ENCODE measurements around the gene PEAK3.
A peak's percentile ranks its signal among the peaks of the same experiment; 100 is the strongest.

Gene PEAK3

GRCh38 chr19:2269244-2270156 lies 12.5 kb downstream of the PEAK3 start:
- peak; percentile 99 for DNase-seq

DNA sequence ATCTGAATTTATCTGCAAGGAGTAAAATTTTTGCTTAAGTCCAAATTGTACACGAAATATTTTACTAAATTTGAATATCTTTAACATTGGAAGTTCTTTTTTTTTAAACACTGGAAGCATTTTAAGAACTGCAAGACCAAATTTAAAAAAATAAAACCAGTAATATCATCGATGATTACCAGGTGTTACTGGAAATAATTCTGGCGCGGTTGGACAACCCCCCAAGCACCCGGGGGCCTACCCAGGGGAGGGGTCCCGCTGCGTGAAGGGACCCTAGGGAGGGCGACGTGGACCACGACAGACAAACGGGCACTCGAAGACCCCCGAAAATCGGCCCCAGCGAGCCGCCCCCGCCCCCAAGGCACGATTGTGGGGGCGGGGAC lies 13.1 kb downstream of the PEAK3 start:
- DNase-seq = no peak

DNA sequence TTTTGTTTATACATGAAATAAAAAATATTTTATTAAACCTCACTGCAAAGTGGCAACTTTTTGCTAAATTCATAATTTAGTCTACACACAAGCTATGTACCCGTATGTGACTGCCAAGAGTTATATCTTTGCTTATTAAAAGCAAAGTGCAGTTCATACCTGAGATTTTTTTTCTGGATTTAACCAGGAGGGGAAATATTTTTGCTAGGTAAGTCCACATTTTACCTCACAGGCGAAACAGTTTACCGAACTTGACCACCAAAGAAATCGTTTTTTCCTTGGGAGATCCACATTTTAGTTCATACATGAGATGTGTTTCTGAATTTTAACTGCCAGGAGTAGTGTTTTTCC lies 13.5 kb downstream of the PEAK3 start:
- DNase-seq = no peak

- peak; percentile 50 for DNase-seq
Measured at GRCh38 chr19:2266183-2266993, 15.6 kb downstream of the PEAK3 start.

DNA sequence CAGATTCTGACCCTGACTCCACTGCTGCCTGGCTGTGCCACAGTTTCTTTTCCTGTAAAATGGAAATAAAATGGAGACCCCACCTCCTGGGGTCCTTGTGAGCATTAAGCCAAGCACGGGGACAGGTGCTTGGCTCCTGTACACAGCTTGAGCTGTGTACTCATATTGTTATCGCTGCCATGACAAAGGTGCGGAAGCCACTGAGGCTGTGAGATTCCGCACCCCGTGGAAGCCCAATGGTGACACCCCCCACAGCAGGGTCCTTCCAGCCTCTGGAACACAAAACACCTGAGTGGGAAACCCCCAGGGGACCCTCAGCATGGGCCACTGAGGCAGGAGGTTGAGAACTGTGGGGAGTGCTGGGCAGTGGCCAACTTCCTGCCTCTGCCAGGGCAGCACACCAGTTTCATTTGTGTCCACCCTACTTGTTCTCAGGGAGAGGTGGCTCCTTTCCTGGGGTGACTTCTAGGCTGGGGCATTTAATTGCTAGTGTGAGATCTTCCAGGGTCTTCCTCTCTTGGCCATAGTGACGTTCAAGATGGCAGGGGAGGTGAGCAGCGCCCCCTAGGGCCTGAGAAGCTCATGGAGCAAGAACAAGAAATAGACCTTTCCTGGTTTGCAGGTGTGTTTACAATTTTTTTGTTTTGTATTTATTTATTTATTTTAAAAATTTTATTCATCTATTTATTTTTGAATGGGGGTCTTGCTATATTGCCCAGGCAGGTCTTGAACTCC lies 20.4 kb downstream of the PEAK3 start:
- peak; percentile 85 for DNase-seq

GRCh38 chr19:2260341-2260805 lies 21.6 kb downstream of the PEAK3 start:
- no peak for DNase-seq

- DNase-seq = no peak
Measured at GRCh38 chr19:2259336-2259735, 22.6 kb downstream of the PEAK3 start.

DNA sequence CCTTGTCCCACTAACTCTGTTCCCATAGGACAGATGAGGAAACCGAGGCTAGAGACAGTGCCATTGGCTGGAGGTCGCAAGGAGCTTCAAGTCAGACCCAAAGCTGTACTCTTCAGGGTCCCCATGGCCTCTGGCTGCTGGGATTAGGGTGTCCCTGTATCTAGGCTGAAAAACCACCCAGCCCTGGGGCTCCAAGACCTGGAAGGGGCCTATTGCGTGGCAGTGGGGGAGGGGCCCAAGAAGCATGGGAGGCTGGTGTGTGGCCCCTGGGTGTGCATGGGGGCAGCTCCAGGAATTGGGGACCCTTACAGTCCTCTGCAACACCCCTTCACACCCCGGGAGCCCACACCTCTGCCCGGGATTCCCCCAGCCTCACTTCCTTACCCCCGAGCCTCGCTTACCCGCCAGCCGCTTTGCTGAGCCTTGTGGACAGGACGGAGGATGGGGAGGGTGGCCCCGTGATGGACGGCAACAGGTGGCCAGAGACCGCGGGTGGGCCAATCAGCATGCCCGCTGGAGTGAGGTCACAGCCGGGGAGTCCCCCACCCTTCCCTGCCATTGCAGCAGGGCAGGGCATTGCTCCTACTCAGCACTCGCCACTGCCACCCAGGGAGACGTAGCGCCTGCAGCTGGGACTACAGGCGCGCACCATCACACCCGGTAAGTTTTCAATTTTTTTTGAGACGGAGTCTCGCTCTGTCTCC lies 25.8 kb downstream of the PEAK3 start, which contains the start of gene JSRP1:
TSS of gene JSRP1 (minus strand) at position 436 of the 704 bp plus-strand sequence. CDS start 1,103 bp downstream, outside the sequence.
- DNase-seq = no peak

DNA sequence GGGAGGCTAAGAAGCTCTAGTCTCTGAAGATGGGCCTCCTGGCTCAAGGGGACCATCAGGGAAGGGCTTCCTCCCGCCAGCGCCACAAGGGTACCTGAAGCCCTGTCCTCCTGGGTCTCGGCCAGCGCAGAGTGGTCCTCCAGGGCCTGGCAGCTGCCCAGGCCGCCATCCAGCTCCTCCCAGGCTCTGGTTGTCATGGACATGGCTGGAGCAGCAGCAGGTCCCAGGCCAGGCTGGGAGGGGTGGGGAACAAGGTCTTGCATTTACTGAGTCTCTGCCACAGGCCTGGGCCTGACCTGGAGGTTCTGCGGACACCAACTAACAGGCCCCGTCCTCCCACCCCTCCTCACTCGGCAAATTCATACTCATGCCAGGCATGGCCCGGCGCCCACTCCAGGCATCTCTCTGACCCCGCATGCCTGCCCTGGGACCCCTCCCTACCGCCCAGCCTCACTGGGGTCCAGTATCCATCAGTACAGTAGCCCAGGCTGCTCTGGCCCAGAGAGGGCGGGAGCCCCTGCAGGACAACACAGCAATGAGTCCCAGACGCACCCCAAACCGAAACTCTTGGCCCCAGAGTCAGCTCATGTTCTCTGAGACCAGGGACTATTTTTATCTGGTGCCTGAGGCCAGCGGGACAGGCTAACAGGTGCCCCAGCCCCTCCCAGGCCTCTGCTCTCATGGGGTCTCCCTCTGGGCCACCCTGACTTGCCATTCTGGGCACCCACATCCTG lies 26.7 kb downstream of the PEAK3 start:
- no peak for DNase-seq

GRCh38 chr19:2254064-2254872 lies 27.7 kb downstream of the PEAK3 start:
- no peak for DNase-seq

DNA sequence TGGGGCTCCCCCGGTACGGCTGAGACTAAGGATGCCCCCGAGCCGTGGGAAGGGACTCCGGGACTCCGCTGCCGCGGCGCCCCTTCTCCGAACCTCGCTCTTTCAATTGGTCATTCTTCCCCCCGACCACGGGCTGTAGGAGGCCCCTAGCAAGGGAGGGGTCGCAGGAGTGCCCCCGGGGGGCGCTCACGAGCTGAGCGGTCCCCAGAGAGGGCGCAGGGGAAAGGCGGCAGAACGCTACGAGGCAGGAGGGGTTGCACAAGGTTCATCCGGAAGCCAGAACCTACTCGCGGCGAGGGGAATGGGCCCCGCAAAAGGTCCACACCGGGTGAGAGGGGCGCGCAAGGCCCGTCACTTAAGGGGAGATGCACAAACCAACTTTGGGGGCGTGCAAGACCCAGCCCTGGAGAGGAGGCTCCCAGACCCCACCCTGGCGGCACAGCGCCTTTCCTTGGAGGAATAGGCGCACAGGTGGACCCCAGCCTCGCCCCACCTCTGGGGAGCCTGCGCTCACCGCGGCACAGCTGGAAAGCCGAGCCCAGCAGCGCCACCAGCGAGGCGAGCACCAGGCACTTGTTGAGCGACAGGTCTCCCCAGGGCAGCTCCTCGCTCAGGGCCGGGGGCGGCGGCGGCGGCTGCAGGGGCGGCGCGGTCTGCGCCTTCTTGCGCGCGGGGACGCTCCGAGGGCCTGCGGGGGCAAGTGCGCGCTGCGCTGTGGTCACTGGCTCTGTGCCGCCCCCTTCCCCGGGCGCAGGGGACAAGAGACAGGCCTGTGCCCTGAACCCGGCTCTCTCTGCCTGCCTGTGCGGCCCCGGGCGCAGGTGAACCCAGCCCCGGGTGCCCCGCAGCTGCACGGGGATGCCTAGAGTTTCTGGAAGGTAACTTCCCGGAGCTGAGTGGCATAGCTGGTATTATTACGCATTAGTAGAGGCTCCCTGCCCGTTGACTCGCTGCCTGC lies 28.6 kb downstream of the PEAK3 start:
- peak; percentile 60 for DNase-seq

- no peak for DNase-seq
Measured at GRCh38 chr19:2252797-2253105, 29.2 kb downstream of the PEAK3 start.

DNA sequence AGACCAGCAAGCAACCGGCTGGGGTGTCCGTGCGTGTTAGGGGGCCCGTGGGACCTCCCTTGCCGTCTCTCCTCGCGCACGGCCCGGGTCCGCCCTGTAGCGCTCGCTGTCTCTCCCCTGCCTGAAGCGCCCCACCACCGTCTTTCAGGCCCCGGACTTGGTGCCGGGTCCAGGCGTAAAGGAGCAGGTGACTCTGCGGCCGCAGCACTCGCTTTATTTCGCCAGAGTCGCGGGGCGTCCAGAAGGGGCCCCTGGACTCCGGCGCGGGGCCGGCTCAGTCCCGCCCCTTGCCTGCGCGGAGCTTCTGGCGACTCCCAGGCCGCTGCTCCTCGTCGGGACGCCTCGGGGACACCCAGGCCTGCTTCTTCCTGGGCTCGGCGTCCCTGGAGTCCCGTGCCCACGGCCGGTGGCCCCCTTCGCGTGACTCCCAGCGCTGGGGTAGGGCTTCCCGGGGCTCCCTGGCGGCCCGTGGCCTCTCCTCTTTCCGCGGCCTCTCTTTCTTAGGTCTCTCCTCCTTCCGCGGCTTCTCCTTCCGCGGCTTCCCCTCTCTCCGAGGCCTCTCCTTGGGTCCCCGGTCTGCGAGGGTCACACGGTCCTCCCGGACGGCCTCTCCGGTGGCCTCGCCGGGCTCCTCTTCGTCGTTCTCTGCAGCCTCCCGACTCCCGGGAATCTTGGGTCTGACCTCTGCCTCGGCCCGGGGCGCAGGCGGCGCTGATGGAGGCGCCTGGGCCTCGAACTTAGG lies 29.7 kb downstream of the PEAK3 start:
- DNase-seq = no peak

GRCh38 chr19:2251106-2252054 lies 30.6 kb downstream of the PEAK3 start:
- no peak for DNase-seq

DNA sequence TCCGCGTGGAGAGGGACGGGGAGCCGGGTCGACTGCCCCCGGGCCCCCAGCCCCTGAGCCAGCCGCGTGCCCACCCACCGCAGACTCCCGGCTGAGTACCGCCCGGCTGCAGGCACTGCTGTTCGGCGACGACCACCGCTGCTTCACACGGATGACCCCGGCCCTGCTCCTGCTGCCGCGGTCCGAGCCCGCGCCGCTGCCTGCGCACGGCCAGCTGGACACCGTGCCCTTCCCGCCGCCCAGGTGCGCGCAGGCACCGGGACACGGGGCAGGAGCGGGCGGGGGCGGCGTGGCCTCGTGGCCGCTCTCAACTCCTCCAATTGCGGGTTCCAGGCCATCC lies 31.2 kb downstream of the PEAK3 start:
- DNase-seq = no peak

- DNase-seq = no peak
Measured at GRCh38 chr19:2249880-2250765, 31.9 kb downstream of the PEAK3 start.
